OCI-LY3 (cell line): ENCODE data around the gene FOS.

Experiments
- CTCF ChIP-seq: fragments of 200-600, 300-600 bp; sonication (generic); IDR thresholded peaks from 2 replicates; pipeline ENCODE4 v1.5.1; 2014; ENCODE audit warnings: antibody characterized with exemption, low read length, low read depth
- EZH2phosphoT487 ChIP-seq: fragments of 200-600 bp; shearing (Covaris generic); IDR thresholded peaks from 2 replicates; pipeline ENCODE4 v1.6.1; 2018; ENCODE audit warnings: antibody characterized with exemption, mixed run types, low read depth

GRCh38 chr14:75280291-75280830 lies 1.7 kb downstream of the FOS start:
- no peak for TF ChIP-seq CTCF
- no peak for TF ChIP-seq EZH2phosphoT487
